DND-41 (cell line): Measurements from ENCODE around the gene CAMK2N1.

Source experiments
- ATAC-seq: fragments of 200-7000 bp; cut with Tn5 transposase; 3 replicates; pipeline ENCODE4 v1.9.1; 2021; ENCODE audit warnings: low read depth; ENCODE audit not compliant: insufficient read depth
- DNase-seq: peaks from one replicate; pipeline ENCODE4 v3.0.0-alpha.2; 2020
- H2AFZ ChIP-seq: 2 replicates; pipeline ENCODE4 v1.6.0; 2012; ENCODE audit warnings: low read depth, low read length
- H3K27ac ChIP-seq: 2 replicates; pipeline ENCODE4 v1.5.1; 2012; ENCODE audit warnings: low read length, inconsistent platforms
- H3K27me3 ChIP-seq: fragments of 200-600 bp; sonication (generic); 2 replicates; pipeline ENCODE4 v1.6.0; 2012; ENCODE audit warnings: low read length, mild to moderate bottlenecking, inconsistent platforms; ENCODE audit not compliant: insufficient read depth, poor library complexity
- H3K36me3 ChIP-seq: 2 replicates; pipeline ENCODE4 v1.5.1; 2012; ENCODE audit warnings: low read length, inconsistent platforms; ENCODE audit not compliant: insufficient read depth
- H3K4me1 ChIP-seq: 2 replicates; pipeline ENCODE4 v1.5.1; 2012; ENCODE audit warnings: mild to moderate bottlenecking, low read length; ENCODE audit not compliant: insufficient read depth
- H3K4me2 ChIP-seq: 2 replicates; pipeline ENCODE4 v1.6.0; 2012; ENCODE audit warnings: mild to moderate bottlenecking, moderate library complexity, low read length, inconsistent platforms; ENCODE audit not compliant: insufficient read depth
- H3K4me3 ChIP-seq, 2 experiments: fragments of 200-600 bp in 1 of 2; shearing (Covaris generic) in 1 of 2; 2 replicates each; pipeline ENCODE4 v1.5.1; 2012 to 2016; ENCODE audit warnings: inconsistent platforms in 2 of 2, low read length in 2 of 2, mild to moderate bottlenecking in 2 of 2, low read depth in 1 of 2, moderate library complexity in 1 of 2
- H3K79me2 ChIP-seq: 2 replicates; pipeline ENCODE4 v1.6.0; 2012; ENCODE audit warnings: low read length, inconsistent platforms; ENCODE audit not compliant: insufficient read depth
- H3K9ac ChIP-seq: 2 replicates; pipeline ENCODE4 v1.6.0; 2012; ENCODE audit warnings: low read depth, mild to moderate bottlenecking, inconsistent platforms, low read length, moderate library complexity
- H3K9me3 ChIP-seq: 2 replicates; pipeline ENCODE4 v1.5.1; 2012; ENCODE audit warnings: low read length, moderate library complexity, mild to moderate bottlenecking, inconsistent platforms; ENCODE audit not compliant: insufficient read depth, severe bottlenecking
- H4K20me1 ChIP-seq: 2 replicates; pipeline ENCODE4 v1.6.0; 2012; ENCODE audit warnings: low read length; ENCODE audit not compliant: insufficient read depth
- CTCF ChIP-seq: IDR thresholded peaks from 2 replicates; pipeline ENCODE4 v1.5.1; 2012; ENCODE audit warnings: borderline replicate concordance, low read length, moderate library complexity, mild to moderate bottlenecking; ENCODE audit not compliant: poor library complexity, severe bottlenecking; ENCODE audit errors: extremely low read depth
- EZH2 ChIP-seq: IDR thresholded peaks from 3 replicates; pipeline ENCODE4 v1.6.1; 2012; ENCODE audit warnings: borderline replicate concordance, low read depth, mild to moderate bottlenecking, moderate library complexity, low read length, inconsistent platforms; ENCODE audit not compliant: severe bottlenecking

The CAMK2N1 gene

GRCh38 chr1:20508411-20508771 is 22.4 kb upstream of the CAMK2N1 start:
- no peak overlapping the region for H3K27ac ChIP-seq
- no peaks in the 10 kb centered on the region for H3K36me3 ChIP-seq
- TF ChIP-seq CTCF (no peak), EZH2 (no peak)
- H3K4me1 ChIP-seq = no peaks in the 10 kb centered on the region
- no peaks in the 10 kb centered on the region for H3K79me2 ChIP-seq
- no peak overlapping the region for H3K4me2 ChIP-seq
- no peaks in the 10 kb centered on the region for H3K9me3 ChIP-seq
- H3K9ac ChIP-seq = no peak overlapping the region
- DNase-seq (no peak), ATAC-seq (no peak)
- H3K4me3 ChIP-seq = no peak overlapping the region
- H3K27me3 ChIP-seq = peaks cover 14% of the 10 kb centered on the region
- no peak overlapping the region for H2AFZ ChIP-seq
- no peaks in the 10 kb centered on the region for H4K20me1 ChIP-seq

GRCh38 chr1:20507564-20508410 is 21.8 kb upstream of the CAMK2N1 start, which contains the start of gene MUL1:
Gene MUL1, minus strand, starts transcription at chr1:20508151. Its CDS starts 127 bp downstream, at chr1:20508024.
- Histone ChIP-seq H2AFZ (no peak within 1 kb of the TSS), H4K20me1 (no peaks in the 10 kb centered on the region), H3K9me3 (no peaks in the 10 kb centered on the region), H3K36me3 (no peaks in the 10 kb centered on the region), H3K4me2 (no peak within 1 kb of the TSS), H3K4me1 (no peaks in the 10 kb centered on the region), H3K4me3 (no peak within 1 kb of the TSS), H3K79me2 (no peaks in the 10 kb centered on the region), H3K27ac (no peak within 1 kb of the TSS), H3K9ac (no peak within 1 kb of the TSS), H3K27me3 (peaks cover 20% of the 10 kb centered on the region)
- ATAC-seq = no peak
- DNase-seq = no peak
- TF ChIP-seq EZH2 (no peak), CTCF (no peak)

GRCh38 chr1:20507248-20507563 is 21.2 kb upstream of the CAMK2N1 start:
- ATAC-seq (no peak), DNase-seq (no peak)
- Histone ChIP-seq H3K9me3 (no peaks in the 10 kb centered on the region), H3K36me3 (no peaks in the 10 kb centered on the region), H3K4me2 (no peak overlapping the region), H3K79me2 (no peaks in the 10 kb centered on the region), H3K27me3 (peaks cover 20% of the 10 kb centered on the region), H3K4me1 (no peaks in the 10 kb centered on the region), H3K4me3 (no peak overlapping the region), H2AFZ (no peak overlapping the region), H3K27ac (no peak overlapping the region), H3K9ac (no peak overlapping the region), H4K20me1 (no peaks in the 10 kb centered on the region)
- TF ChIP-seq EZH2 (no peak), CTCF (no peak)
